Stomach (tissue), 4 donors: Measurements from ENCODE around the gene TRIM59.

Source experiments
- POLR2A ChIP-seq, 4 donors: fragments of 450-650 bp; IDR thresholded peaks; one replicate each; pipeline ENCODE4 v1.6.1; 2016; ENCODE audit warnings: antibody characterized with exemption in 4 of 4, control low read depth in 2 of 4, mild to moderate bottlenecking in 1 of 4, moderate library complexity in 1 of 4
- POLR2AphosphoS5 ChIP-seq, 3 donors: sonication (generic); formaldehyde crosslinking; IDR thresholded peaks; one replicate each; pipeline ENCODE4 v1.6.1; 2016; ENCODE audit warnings: antibody characterized with exemption in 3 of 3
- TF ChIP-seq, protein P1 (sequence below), 7 experiments: fragments of 450-650 bp in 4 of 7; fragments of 200-600 bp in 3 of 7; sonication (generic) in 3 of 7; IDR thresholded peaks; one replicate each; pipeline ENCODE4 v1.5.1; 2016 to 2019; ENCODE audit warnings: antibody characterized with exemption in 7 of 7, control low read depth in 2 of 7, mild to moderate bottlenecking in 1 of 7

GRCh38 chr3:160473978-160474377 lies 24.4 kb upstream of the TRIM59 start:
- TF ChIP-seq POLR2A (IDR thresholded peaks at IDR 0.05) = no peak
- TF ChIP-seq, protein P1, sequence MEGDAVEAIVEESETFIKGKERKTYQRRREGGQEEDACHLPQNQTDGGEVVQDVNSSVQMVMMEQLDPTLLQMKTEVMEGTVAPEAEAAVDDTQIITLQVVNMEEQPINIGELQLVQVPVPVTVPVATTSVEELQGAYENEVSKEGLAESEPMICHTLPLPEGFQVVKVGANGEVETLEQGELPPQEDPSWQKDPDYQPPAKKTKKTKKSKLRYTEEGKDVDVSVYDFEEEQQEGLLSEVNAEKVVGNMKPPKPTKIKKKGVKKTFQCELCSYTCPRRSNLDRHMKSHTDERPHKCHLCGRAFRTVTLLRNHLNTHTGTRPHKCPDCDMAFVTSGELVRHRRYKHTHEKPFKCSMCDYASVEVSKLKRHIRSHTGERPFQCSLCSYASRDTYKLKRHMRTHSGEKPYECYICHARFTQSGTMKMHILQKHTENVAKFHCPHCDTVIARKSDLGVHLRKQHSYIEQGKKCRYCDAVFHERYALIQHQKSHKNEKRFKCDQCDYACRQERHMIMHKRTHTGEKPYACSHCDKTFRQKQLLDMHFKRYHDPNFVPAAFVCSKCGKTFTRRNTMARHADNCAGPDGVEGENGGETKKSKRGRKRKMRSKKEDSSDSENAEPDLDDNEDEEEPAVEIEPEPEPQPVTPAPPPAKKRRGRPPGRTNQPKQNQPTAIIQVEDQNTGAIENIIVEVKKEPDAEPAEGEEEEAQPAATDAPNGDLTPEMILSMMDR (IDR thresholded peaks at IDR 0.05) = no peak
- no peak for TF ChIP-seq POLR2AphosphoS5 (IDR thresholded peaks at IDR 0.05)
